ENCODE data around the gene CSNK2A1. TPM values are rescaled to one million over a fixed set of nuclear protein-coding genes. Genes with fewer than 3 reads are reported as not detected.

CSNK2A1 gene
- total and polyA plus RNA-seq, 2 donors (not counting 1 experiment from before 2014, with no cell fraction given) = 28.3 to 125 TPM

GRCh38 chr20:562232-562897, 18.8 kb upstream of the CSNK2A1 start:
- Histone ChIP-seq H2AFZ (ENCODE audit: insufficient read depth, low read depth, low read length, poor library complexity, severe bottlenecking) (no peak overlapping the region), H3K79me2 (ENCODE audit: control insufficient read depth, insufficient read depth, low read length) (no peaks in the 10 kb centered on the region), H3K9ac (ENCODE audit: low read length) (no peak overlapping the region), H3K27ac (ENCODE audit: low read length in 2 of 2) (no peak overlapping the region), H3K4me2 (replicated peaks; ENCODE audit: low read depth, low read length, poor library complexity, severe bottlenecking) (no peak overlapping the region), H3K4me1 (ENCODE audit: control insufficient read depth in 2 of 2, insufficient read depth in 2 of 2, low read length in 2 of 2) (peaks cover 0 to 2% of the 10 kb centered on the region in 2 donors), H3K4me3 (ENCODE audit: control extremely low read depth in 1 of 5, extremely low read depth in 1 of 5, insufficient read depth in 1 of 5, low read depth in 2 of 5, low read length in 4 of 5) (no peak overlapping the region), H3K36me3 (replicated peaks in 1 of 2; ENCODE audit: control extremely low read depth in 1 of 2, control insufficient read depth in 1 of 2, extremely low read depth in 1 of 2, insufficient read depth in 2 of 2, low read length in 1 of 2) (no peaks in the 10 kb centered on the region), H3K27me3 (replicated peaks in 1 of 4; ENCODE audit: control extremely low read depth in 1 of 4, control insufficient read depth in 3 of 4, insufficient read depth in 4 of 4, low read length in 3 of 4) (peaks cover 0 to 4% (median 1%) of the 10 kb centered on the region in 4 experiments), H3K9me3 (ENCODE audit: control extremely low read depth in 1 of 3, control insufficient read depth in 2 of 3, insufficient read depth in 1 of 3, low read length in 2 of 3) (no peaks in the 10 kb centered on the region), H4K20me1 (ENCODE audit: control insufficient read depth, insufficient read depth, low read length, poor library complexity, severe bottlenecking) (no peaks in the 10 kb centered on the region)
- no peaks in the 10 kb centered on the region for H3K9me3 Mint-ChIP-seq (ENCODE audit: insufficient read depth)
- ChIA-PET POLR2A (no interaction called here), CTCF (interaction anchor here (1.0 to 2.3 kb wide), 4 partner anchors 83 to 180 kb away, joined by 3 to 13 read pairs (median 8); no protein-coding TSS in a partner anchor)
- no peak overlapping the region for H3K27ac Mint-ChIP-seq
- intact Hi-C loops (cut with micrococcal nuclease) = no loop called here
- no peak for ATAC-seq (ENCODE audit: low read depth)
- TF ChIP-seq CTCF (IDR thresholded peaks at IDR 0.05) (no peak), EZH2 (IDR thresholded peaks at IDR 0.05; ENCODE audit: borderline replicate concordance, insufficient read depth, low read depth, low read length, poor library complexity, severe bottlenecking) (no peak)
- no peak overlapping the region for H3K4me3 Mint-ChIP-seq
- H3K27me3 Mint-ChIP-seq = peaks cover 21% of the 10 kb centered on the region
- DNase-seq = no peak
- WGBS (ENCODE audit: insufficient coverage) = 97% methylated on average over 3 of the region's 5 CpGs
- H3K4me1 Mint-ChIP-seq = no peaks in the 10 kb centered on the region
